ENCODE data around the gene ANGEL1. TPM values are rescaled to one million over a fixed set of nuclear protein-coding genes. Genes with fewer than 3 reads are reported as not detected.
A peak's percentile ranks its signal among the peaks of the same experiment; 100 is the strongest.

Gene ANGEL1
- total RNA-seq, 1 donor from 2014 or later: 22.6 TPM

GRCh38 chr14:76826122-76826521 is 13.4 kb upstream of the ANGEL1 start, which contains the start of gene LRRC74A:
Gene LRRC74A (plus strand): TSS chr14:76826408. CDS start chr14:76826698, 290 bp downstream.
- TF ChIP-seq CTCF (IDR thresholded peaks at IDR 0.05; ENCODE audit: unreplicated experiment): no peak
- no peak within 1 kb of the TSS for H3K27ac Mint-ChIP-seq (ENCODE audit: unreplicated experiment)
- no peaks in the 10 kb centered on the region for H3K36me3 Mint-ChIP-seq (ENCODE audit: low read depth, unreplicated experiment)
- no peak within 1 kb of the TSS for H3K4me3 Mint-ChIP-seq (ENCODE audit: unreplicated experiment)
- peaks cover 1% of the 10 kb centered on the region for H3K27me3 Mint-ChIP-seq (ENCODE audit: unreplicated experiment)
- DNase-seq (ENCODE audit: low spot score): no peak
- H3K9me3 Mint-ChIP-seq (ENCODE audit: unreplicated experiment): no peaks in the 10 kb centered on the region
- H3K4me1 Mint-ChIP-seq (ENCODE audit: unreplicated experiment): peaks cover 13% of the 10 kb centered on the region

- H3K4me1 Mint-ChIP-seq (ENCODE audit: unreplicated experiment): no peaks in the 10 kb centered on the region
Measured at GRCh38 chr14:76820700-76821099, 8.0 kb upstream of the ANGEL1 start.

GRCh38 chr14:76814726-76815645 is 2.3 kb upstream of the ANGEL1 start:
- peaks cover 2% of the 10 kb centered on the region for H3K27me3 Mint-ChIP-seq (ENCODE audit: unreplicated experiment)
- peaks cover 17% of the 10 kb centered on the region for H3K4me1 Mint-ChIP-seq (ENCODE audit: unreplicated experiment)
- H3K27ac Mint-ChIP-seq (ENCODE audit: unreplicated experiment): no peak overlapping the region
- TF ChIP-seq CTCF (IDR thresholded peaks at IDR 0.05; ENCODE audit: unreplicated experiment): no peak
- DNase-seq (ENCODE audit: low spot score): no peak
- H3K36me3 Mint-ChIP-seq (ENCODE audit: low read depth, unreplicated experiment): no peaks in the 10 kb centered on the region
- no peaks in the 10 kb centered on the region for H3K9me3 Mint-ChIP-seq (ENCODE audit: unreplicated experiment)
- no peak overlapping the region for H3K4me3 Mint-ChIP-seq (ENCODE audit: unreplicated experiment)

More at GRCh38 chr14:76820700-76821099, 8.0 kb upstream of the ANGEL1 start:
- no peak overlapping the region for H3K27ac Mint-ChIP-seq (ENCODE audit: unreplicated experiment)
- no peaks in the 10 kb centered on the region for H3K36me3 Mint-ChIP-seq (ENCODE audit: low read depth, unreplicated experiment)
- no peak for TF ChIP-seq CTCF (IDR thresholded peaks at IDR 0.05; ENCODE audit: unreplicated experiment)
- no peak overlapping the region for H3K4me3 Mint-ChIP-seq (ENCODE audit: unreplicated experiment)
- no peaks in the 10 kb centered on the region for H3K9me3 Mint-ChIP-seq (ENCODE audit: unreplicated experiment)
- DNase-seq (ENCODE audit: low spot score): no peak
- peaks cover 1% of the 10 kb centered on the region for H3K27me3 Mint-ChIP-seq (ENCODE audit: unreplicated experiment)

- Mint-ChIP-seq H3K4me3 (ENCODE audit: unreplicated experiment) (peak overlapping the region; percentile 97), H3K27ac (ENCODE audit: unreplicated experiment) (no peak overlapping the region)
- peak; percentile 9 for DNase-seq (ENCODE audit: low spot score)
Measured at GRCh38 chr14:76812093-76812421, 625 bp downstream of the ANGEL1 start.

More at GRCh38 chr14:76812093-76812421, 625 bp downstream of the ANGEL1 start:
- Mint-ChIP-seq H3K27me3 (ENCODE audit: unreplicated experiment) (peaks cover 2% of the 10 kb centered on the region), H3K4me1 (ENCODE audit: unreplicated experiment) (peaks cover 20% of the 10 kb centered on the region), H3K9me3 (ENCODE audit: unreplicated experiment) (no peaks in the 10 kb centered on the region), H3K36me3 (ENCODE audit: low read depth, unreplicated experiment) (peaks cover 17% of the 10 kb centered on the region)
- TF ChIP-seq CTCF (IDR thresholded peaks at IDR 0.05; ENCODE audit: unreplicated experiment): no peak
